Measurements from ENCODE around the gene CAMK2B. TPM values are rescaled to one million over a fixed set of nuclear protein-coding genes. Genes with fewer than 3 reads are reported as not detected.
"Not testable (repeated sequence)": the region's sequence is repeated elsewhere in the genome, so short reads cannot be mapped to it uniquely, and the experiment has no call there.

Gene CAMK2B
- total RNA-seq, 4 donors from 2014 or later = 0.26 to 0.95 (median 0.69) TPM

DNA sequence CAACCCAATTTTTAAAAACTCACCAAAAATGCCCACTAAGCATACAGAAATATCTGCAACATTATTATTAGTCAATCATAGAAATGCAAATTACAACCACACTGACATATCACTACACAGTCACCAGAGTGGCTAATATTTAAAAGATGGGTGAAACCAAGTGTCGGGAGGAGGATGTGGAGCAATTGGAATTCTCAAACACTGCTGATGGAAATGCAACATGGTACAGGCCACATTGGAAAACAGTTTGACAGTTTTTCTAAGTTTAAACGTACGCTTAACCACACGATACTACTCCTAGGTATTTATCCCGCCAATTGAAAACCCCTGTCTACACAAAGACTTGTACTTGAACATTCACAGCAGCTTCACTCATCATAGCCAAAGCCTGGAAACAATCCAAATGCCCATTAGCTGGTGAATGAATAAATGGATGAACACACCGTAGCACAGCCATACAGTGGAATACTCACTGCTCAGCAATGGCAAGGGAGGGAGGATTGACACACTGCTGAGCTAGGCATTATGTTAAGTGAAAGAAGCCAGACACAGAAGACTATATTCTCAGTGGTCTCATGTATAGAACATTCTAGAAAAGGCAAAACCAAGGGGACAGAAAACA is 152.5 kb downstream of the CAMK2B start:
- 84 to 87% methylated on average over 6 of the region's 6 CpGs for WGBS, 2 donors
- intact Hi-C loops (cut with DNase I) = no loop called here

GRCh38 chr7:44172352-44172751 is 153.0 kb downstream of the CAMK2B start:
- Histone ChIP-seq H3K27me3 (peaks cover 0 to 16% (median 0%) of the 10 kb centered on the region in 4 donors), H3K4me3 (no peak overlapping the region), H3K27ac (no peak overlapping the region), H3K4me1 (no peaks in the 10 kb centered on the region), H3K9me3 (no peaks in the 10 kb centered on the region), H3K36me3 (no peaks in the 10 kb centered on the region)
- TF ChIP-seq POLR2A (IDR thresholded peaks at IDR 0.05) (no peak), CTCF (IDR thresholded peaks at IDR 0.05) (no peak)
- DNase-seq = no peak
- intact Hi-C loops (cut with DNase I) = no loop called here

More for the DNA sequence above, 152.5 kb downstream of the CAMK2B start:
- Histone ChIP-seq H3K27ac (no peak overlapping the region), H3K9me3 (no peaks in the 10 kb centered on the region), H3K4me3 (no peak overlapping the region), H3K27me3 (peaks cover 0 to 21% (median 0%) of the 10 kb centered on the region in 4 donors), H3K4me1 (no peaks in the 10 kb centered on the region), H3K36me3 (no peaks in the 10 kb centered on the region)
- TF ChIP-seq CTCF (IDR thresholded peaks at IDR 0.05) (no peak), POLR2A (IDR thresholded peaks at IDR 0.05) (no peak)
- DNase-seq = no peak

- H3K4me1 ChIP-seq; intact Hi-C loops (cut with DNase I); H3K4me3 ChIP-seq; H3K27ac ChIP-seq; H3K9me3 ChIP-seq; H3K36me3 ChIP-seq; DNase-seq: not testable (repeated sequence)
- H3K27me3 ChIP-seq = peaks cover 0 to 14% (median 0%) of the 10 kb centered on the region in 4 donors
- WGBS, 2 donors = 91 to 93% methylated on average over 8 to 9 of the region's 9 CpGs
Observed at GRCh38 chr7:44171901-44172300, 153.5 kb downstream of the CAMK2B start.

- H3K4me3 ChIP-seq = no peak overlapping the region
- H3K27me3 ChIP-seq = no peaks in the 10 kb centered on the region
- no peak overlapping the region for H3K27ac ChIP-seq
- DNase-seq = no peak
- TF ChIP-seq CTCF (IDR thresholded peaks at IDR 0.05) = no peak
- no peak for TF ChIP-seq POLR2A (IDR thresholded peaks at IDR 0.05)
- no peaks in the 10 kb centered on the region for H3K36me3 ChIP-seq
- intact Hi-C loops (cut with DNase I) = no loop called here
- no peaks in the 10 kb centered on the region for H3K4me1 ChIP-seq
- no peaks in the 10 kb centered on the region for H3K9me3 ChIP-seq
Observed at GRCh38 chr7:44167920-44168319, 157.5 kb downstream of the CAMK2B start.

Other genes with a start within 250 kb of the CAMK2B start
- gene POLM, start 243.1 kb downstream of the CAMK2B start, total RNA-seq = 10 to 100 TPM; 24.1 to 45.9 (median 24.8) TPM
- gene AEBP1, start 221.2 kb downstream of the CAMK2B start, total RNA-seq = 10 to 100 TPM in 2 of 4 donors, 1 to 10 TPM in 2; 4.6 to 83.9 (median 25.2) TPM
- 100 to 1,000 TPM in 1 of 4 donors, 10 to 100 TPM in 3; 71.2 to 164 (median 89.5) TPM for gene POLD2, start 202.0 kb downstream of the CAMK2B start, total RNA-seq
- gene MYL7, start 184.3 kb downstream of the CAMK2B start, total RNA-seq = not detected
- gene GCK, start 136.2 kb downstream of the CAMK2B start, total RNA-seq = under 1 TPM in 1 of 4 donors, not detected in 3; 0.38 TPM
- 10 to 100 TPM; 56.3 to 91.8 (median 65.1) TPM for gene YKT6, start 124.6 kb downstream of the CAMK2B start, total RNA-seq
- 10 to 100 TPM; 33.5 to 54.0 (median 47.0) TPM for gene NUDCD3, start 165.1 kb upstream of the CAMK2B start, total RNA-seq
- gene NPC1L1, start 215.7 kb upstream of the CAMK2B start, total RNA-seq = under 1 TPM in 2 of 4 donors, not detected in 2; 0.08 to 0.19 TPM
- gene DDX56, start 248.3 kb upstream of the CAMK2B start, total RNA-seq = 10 to 100 TPM; 34.1 to 69.6 (median 50.0) TPM

Data from esophagus squamous epithelium (tissue), 5 donors.